Progenitor cell of endocrine pancreas (in vitro differentiated cells): ENCODE measurements around the gene EXO1. TPM values are rescaled to one million over a fixed set of nuclear protein-coding genes. Genes with fewer than 3 reads are reported as not detected.
A peak's percentile ranks its signal among the peaks of the same experiment; 100 is the strongest.

Source experiments
- DNase-seq: peaks from one replicate; pipeline ENCODE4 v3.0.0; 2021; ENCODE audit warnings: low spot score; ENCODE audit not compliant: unreplicated experiment
- H3K27ac Mint-ChIP-seq: 2 replicates; pipeline ENCODE4 v1.8.0; 2021; ENCODE audit warnings: mild to moderate bottlenecking, moderate library complexity, mixed read lengths
- H3K27me3 Mint-ChIP-seq: 2 replicates; pipeline ENCODE4 v1.8.0; 2021; ENCODE audit warnings: mixed read lengths
- H3K36me3 Mint-ChIP-seq: 2 replicates; pipeline ENCODE4 v1.8.0; 2022; ENCODE audit warnings: mixed read lengths; ENCODE audit not compliant: insufficient read depth
- H3K4me1 Mint-ChIP-seq: 2 replicates; pipeline ENCODE4 v1.8.0; 2021; ENCODE audit warnings: low read depth, mixed read lengths
- H3K4me3 Mint-ChIP-seq: 2 replicates; pipeline ENCODE4 v1.8.0; 2021; ENCODE audit warnings: low read depth, mild to moderate bottlenecking, moderate library complexity, mixed read lengths
- H3K9me3 Mint-ChIP-seq: 2 replicates; pipeline ENCODE4 v1.8.0; 2021; ENCODE audit warnings: low read depth, mixed read lengths
- total RNA-seq: library from RNA; stranded (reverse); gene quantifications from 2 replicates; pipeline ENCODE4 v1.2.1, GENCODE V29; 2021
- TF ChIP-seq, protein P1 (sequence below): fragments of 200-600 bp; sonication (generic); IDR thresholded peaks from one replicate; pipeline ENCODE4 v1.5.0; 2021; ENCODE audit warnings: antibody characterized with exemption, mild to moderate bottlenecking; ENCODE audit not compliant: unreplicated experiment

EXO1 gene
- total RNA-seq, 1 donor from 2014 or later: 12.5 TPM

DNA sequence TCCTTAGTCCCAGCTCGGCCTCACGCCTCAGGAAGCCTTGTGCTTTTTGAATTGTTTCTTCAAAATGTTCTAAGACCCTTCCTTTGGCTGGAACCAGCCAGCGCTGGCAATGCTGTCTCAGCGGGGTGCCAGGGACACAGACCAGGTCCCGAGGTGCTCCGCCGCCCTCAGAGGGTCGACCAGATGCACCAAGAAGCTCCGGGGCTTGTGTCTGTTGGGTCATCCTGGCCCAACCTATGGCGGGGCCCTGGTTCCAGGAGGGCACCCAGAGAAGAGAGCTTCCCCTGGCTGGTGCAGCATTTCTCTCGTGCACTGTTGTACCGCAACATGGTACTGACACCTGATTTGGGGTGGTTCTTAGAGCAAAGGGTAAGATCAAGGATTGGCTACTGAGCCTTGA lies 69.5 kb downstream of the EXO1 start:
- no peaks in the 10 kb centered on the region for H3K27me3 Mint-ChIP-seq
- DNase-seq: no peak
- peaks cover 4% of the 10 kb centered on the region for H3K4me1 Mint-ChIP-seq
- H3K4me3 Mint-ChIP-seq: no peak overlapping the region
- H3K27ac Mint-ChIP-seq: no peak overlapping the region
- H3K9me3 Mint-ChIP-seq: peaks cover 3% of the 10 kb centered on the region
- H3K36me3 Mint-ChIP-seq: no peaks in the 10 kb centered on the region
- TF ChIP-seq, protein P1, sequence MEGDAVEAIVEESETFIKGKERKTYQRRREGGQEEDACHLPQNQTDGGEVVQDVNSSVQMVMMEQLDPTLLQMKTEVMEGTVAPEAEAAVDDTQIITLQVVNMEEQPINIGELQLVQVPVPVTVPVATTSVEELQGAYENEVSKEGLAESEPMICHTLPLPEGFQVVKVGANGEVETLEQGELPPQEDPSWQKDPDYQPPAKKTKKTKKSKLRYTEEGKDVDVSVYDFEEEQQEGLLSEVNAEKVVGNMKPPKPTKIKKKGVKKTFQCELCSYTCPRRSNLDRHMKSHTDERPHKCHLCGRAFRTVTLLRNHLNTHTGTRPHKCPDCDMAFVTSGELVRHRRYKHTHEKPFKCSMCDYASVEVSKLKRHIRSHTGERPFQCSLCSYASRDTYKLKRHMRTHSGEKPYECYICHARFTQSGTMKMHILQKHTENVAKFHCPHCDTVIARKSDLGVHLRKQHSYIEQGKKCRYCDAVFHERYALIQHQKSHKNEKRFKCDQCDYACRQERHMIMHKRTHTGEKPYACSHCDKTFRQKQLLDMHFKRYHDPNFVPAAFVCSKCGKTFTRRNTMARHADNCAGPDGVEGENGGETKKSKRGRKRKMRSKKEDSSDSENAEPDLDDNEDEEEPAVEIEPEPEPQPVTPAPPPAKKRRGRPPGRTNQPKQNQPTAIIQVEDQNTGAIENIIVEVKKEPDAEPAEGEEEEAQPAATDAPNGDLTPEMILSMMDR: no peak

DNA sequence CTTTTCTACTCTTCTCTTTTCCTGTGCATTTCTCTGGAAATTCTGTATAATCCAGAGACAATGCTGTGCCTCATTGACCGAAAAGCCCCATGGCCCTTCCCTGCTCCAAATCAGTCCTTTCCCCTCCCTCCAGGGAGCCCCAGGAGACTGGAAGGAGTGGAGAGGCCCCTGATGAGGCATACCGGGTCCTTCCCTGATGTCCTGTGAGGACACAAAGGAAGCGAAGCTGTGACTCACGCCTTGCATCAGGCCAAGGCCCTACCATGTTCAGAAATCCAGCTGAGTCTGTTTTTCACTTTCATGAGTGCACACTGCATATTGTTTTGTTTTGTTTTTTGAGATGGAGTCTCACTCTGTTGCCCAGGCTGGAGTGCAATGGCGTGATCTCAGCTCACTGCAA lies 70.9 kb downstream of the EXO1 start:
- H3K9me3 Mint-ChIP-seq: peaks cover 3% of the 10 kb centered on the region
- H3K36me3 Mint-ChIP-seq: no peaks in the 10 kb centered on the region
- TF ChIP-seq, protein P1: no peak
- no peak overlapping the region for H3K4me3 Mint-ChIP-seq
- peaks cover 4% of the 10 kb centered on the region for H3K4me1 Mint-ChIP-seq
- peak overlapping the region; percentile 42 for H3K27ac Mint-ChIP-seq
- no peaks in the 10 kb centered on the region for H3K27me3 Mint-ChIP-seq
- DNase-seq: no peak

DNA sequence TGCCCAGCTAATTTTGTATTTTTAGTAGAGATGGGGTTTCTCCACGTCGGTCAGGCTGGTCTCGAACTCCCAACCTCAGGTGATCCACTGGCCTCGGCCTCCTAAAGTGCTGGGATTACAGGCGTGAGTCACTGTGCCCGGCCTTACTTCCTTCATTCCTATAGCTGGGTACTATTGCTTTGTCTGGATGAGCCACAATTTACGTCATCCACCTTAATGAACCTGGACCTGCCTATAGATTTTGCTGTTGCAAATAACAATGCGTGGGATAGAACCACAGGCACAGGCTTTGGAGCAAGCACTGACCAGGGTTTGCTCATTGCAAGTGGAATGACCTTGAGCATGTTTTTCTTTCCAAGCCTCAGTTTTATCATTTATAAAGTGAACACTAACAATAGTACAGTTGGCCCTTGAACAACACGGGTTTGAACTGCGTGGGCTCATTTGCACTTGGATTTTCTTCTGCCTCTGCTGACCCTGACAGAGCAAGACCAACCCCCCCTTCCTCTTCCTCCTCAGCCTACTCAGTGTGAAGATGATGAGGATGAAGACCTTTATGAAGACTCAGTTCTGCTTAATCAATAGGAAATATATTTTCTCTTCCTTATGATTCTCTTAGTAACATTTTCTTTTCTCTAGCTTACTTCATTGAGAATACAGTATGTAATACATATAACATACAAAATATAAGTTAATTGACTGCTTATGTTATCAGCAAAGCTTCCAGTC lies 76.2 kb downstream of the EXO1 start:
- H3K36me3 Mint-ChIP-seq: no peaks in the 10 kb centered on the region
- H3K4me1 Mint-ChIP-seq: no peaks in the 10 kb centered on the region
- TF ChIP-seq, protein P1: no peak
- no peak overlapping the region for H3K27ac Mint-ChIP-seq
- no peak overlapping the region for H3K4me3 Mint-ChIP-seq
- no peaks in the 10 kb centered on the region for H3K9me3 Mint-ChIP-seq
- peaks cover 2% of the 10 kb centered on the region for H3K27me3 Mint-ChIP-seq
- no peak for DNase-seq

DNA sequence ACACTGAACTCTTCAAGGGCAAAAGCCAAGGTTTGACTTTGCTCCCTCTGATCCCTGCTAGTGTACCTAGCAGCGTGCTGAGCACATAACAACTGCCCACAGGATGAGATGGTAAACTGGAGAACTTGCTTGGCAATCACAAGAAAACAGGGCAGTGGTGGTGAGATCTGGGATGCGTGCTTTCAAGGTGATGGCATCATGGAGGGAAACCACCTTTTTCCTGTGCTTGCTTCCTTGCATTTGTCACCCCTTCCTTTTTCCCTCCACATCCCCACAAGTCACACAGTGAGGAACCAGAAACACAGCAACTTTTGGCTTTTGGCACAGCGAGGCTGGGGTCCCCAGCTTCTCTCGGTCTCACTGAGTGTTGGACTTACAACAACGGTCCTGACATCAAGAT lies 78.1 kb downstream of the EXO1 start:
- DNase-seq: no peak
- TF ChIP-seq, protein P1: no peak
- no peak overlapping the region for H3K27ac Mint-ChIP-seq
- H3K4me1 Mint-ChIP-seq: no peaks in the 10 kb centered on the region
- H3K36me3 Mint-ChIP-seq: no peaks in the 10 kb centered on the region
- no peaks in the 10 kb centered on the region for H3K9me3 Mint-ChIP-seq
- H3K27me3 Mint-ChIP-seq: peaks cover 2% of the 10 kb centered on the region
- H3K4me3 Mint-ChIP-seq: no peak overlapping the region

DNA sequence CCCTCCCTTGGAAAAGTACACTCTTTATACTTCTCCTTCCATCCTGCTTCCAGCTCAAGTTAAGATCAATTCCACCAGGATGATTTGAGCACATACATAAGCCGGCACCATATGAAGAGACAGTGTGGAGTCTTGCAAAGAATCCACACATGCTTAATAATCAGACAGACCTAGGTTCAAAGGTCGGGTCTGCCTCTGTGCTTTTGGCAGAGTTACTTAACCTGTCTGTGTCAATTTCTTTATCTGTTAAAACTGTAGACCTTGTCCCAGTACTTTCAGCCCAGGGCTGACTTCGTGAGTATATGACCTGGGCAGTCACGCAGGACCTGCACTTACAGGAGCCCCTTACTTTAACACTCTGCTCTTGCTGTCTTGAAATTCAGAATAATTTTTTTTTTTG lies 79.3 kb downstream of the EXO1 start:
- TF ChIP-seq, protein P1: no peak
- no peaks in the 10 kb centered on the region for H3K36me3 Mint-ChIP-seq
- no peak overlapping the region for H3K4me3 Mint-ChIP-seq
- peaks cover 2% of the 10 kb centered on the region for H3K27me3 Mint-ChIP-seq
- H3K27ac Mint-ChIP-seq: no peak overlapping the region
- H3K9me3 Mint-ChIP-seq: no peaks in the 10 kb centered on the region
- H3K4me1 Mint-ChIP-seq: no peaks in the 10 kb centered on the region
- DNase-seq: no peak
